Measurements from ENCODE around the gene NDUFAF7.
"Not testable (repeated sequence)": the region's sequence is repeated elsewhere in the genome, so short reads cannot be mapped to it uniquely, and the experiment has no call there.

Gene NDUFAF7

DNA sequence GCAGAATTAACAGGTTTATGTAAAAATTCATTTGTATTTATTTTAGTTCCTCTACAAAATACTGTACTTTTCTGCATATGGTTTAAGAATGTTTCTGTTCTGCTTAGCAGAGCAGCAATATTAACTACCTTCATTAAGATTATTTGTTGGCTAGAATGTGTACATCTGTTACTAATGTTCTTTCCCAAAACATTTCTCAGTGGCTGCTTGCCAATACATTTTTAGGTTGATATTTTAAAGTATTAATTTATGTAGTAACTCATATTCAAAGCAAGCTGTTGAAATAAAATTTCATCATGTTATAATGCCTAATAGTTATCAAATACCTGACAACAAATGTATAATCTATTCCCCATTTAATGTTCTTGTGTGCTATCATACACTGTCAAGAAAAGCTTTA, 52.9 kb downstream of the NDUFAF7 start:
- DNase-seq, result no peak

DNA sequence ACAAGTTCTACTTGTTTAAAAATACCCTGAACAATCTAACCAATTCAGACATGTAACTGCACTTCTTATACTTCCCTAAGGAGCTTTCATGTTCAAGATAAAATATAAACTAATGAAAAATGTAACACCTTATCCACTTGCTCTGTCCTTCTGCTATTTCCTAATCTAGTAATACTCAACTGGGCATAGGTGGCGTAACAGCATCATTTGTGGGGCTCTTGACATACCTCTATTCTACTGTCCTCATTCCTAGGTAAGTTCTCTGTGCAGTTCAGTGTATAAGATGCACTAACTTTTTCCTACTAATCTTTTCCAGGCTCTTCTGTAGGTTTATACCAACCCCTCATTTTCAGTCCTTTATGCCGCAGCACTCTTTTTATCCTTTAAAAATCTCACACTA, 56.5 kb downstream of the NDUFAF7 start:
- DNase-seq, result peak in 1 of 2 experiments; percentile 48

DNA sequence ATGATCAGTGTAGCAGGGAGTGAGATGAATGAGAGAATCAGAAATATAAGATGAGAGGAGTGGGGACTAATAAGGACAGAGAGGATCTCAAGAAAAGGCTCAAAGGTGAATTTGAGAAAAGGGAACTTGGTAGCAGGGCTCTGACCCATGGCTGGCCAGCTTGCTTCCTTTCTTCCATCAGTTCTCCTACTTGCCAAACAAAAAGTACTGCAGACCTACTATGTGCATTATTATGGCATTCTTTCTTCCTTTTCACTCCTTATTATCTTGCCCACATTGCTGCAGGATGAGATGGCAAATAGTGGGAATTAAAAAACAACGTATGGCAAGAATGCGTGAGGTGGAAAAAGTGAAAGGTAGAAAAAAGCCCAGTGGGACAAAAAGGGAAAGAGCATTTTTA, 60.2 kb downstream of the NDUFAF7 start:
- no peak for DNase-seq

DNA sequence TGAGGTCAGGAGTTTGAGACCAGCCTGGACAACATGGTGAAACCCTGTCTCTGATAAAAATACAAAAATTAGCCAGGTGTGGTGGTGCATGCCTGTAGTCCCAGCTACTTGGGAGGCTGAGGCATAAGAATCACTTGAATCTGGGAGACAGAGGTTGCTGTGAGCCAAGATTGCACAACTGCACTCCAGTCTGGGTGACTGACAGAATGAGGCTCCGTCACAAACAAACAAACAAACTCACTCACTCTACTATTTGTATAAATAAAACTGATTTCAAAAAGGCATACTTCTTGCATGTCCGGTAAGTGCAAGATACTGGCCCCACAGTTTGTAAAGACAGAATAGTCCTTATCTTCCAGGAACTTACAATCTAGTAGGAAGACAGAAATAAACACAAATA, 63.4 kb downstream of the NDUFAF7 start:
- DNase-seq, result not testable (repeated sequence)

DNA sequence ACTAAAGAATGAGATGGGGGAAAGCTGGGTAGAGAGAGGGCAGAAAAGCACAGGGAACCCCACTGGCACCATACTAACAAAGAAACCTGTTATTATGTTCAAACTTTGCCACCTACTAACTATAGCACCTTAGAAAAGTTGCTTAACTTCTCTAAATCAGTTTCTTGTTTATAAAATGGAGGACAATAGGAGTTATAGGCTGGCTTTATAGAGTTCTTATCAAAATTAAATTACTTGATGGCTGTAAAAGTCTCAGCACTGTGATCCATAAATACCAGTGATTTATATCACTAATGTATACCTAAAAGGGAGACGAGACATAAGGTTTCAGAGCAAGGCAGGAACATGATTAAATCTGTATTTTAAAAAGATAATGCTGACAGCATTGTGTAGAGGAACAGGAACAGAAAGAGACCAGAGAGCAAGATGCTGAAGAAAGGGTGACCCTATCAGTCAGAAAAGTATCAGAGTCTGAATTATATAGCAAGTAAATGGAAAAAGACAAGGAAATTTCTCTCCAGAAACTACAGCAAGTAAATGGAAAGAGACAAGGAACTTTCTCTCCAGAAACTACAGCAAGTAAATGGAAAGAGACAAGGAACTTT, 64.1 kb downstream of the NDUFAF7 start:
- no peak for DNase-seq

DNA sequence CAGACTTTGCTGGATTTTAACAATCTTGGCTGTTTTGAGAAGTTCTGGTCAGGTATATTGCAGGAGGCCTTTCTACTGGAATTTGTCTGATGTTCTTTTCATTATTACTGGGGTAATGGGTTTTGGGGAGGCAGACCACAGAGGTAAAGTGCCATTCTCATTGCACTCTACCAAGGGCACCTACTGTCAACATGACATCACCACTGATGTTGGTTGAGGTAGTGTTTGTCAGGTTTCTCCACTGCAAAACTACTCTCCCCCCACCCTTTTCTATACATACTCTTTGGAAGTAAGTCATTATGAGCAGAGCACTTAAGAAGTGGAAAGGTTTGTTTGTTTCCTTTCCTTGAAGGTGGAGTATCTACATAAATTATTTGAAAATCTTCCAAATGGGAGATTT, 66.2 kb downstream of the NDUFAF7 start:
- no peak for DNase-seq

Data from NCI-H524 (cell line).